ENCODE results near the gene FOXL3. TPM values are rescaled to one million over a fixed set of nuclear protein-coding genes. Genes with fewer than 3 reads are reported as not detected.
A peak's percentile ranks its signal among the peaks of the same experiment; 100 is the strongest.
"Not testable (repeated sequence)": the region's sequence is repeated elsewhere in the genome, so short reads cannot be mapped to it uniquely, and the experiment has no call there.

The FOXL3 gene
- total RNA-seq, result not detected

GRCh38 chr7:289756-290553 is at the start of gene FOXL3:
FOXL3 (plus strand) TSS chr7:290170; CDS start chr7:290170, 0 bp downstream.
- Mint-ChIP-seq H3K9me3 (no peaks in the 10 kb centered on the region), H3K4me1 (no peaks in the 10 kb centered on the region), H3K4me3 (no peak within 1 kb of the TSS), H3K27me3 (peaks cover 37% of the 10 kb centered on the region), H3K27ac (no peak within 1 kb of the TSS), H3K36me3 (no peaks in the 10 kb centered on the region)
- DNase-seq, result no peak

GRCh38 chr7:240887-241421 is 49.0 kb upstream of the FOXL3 start:
- H3K4me1 Mint-ChIP-seq, result no peaks in the 10 kb centered on the region
- no peaks in the 10 kb centered on the region for H3K27me3 Mint-ChIP-seq
- peak; percentile 30 for DNase-seq
- H3K27ac Mint-ChIP-seq, result no peak overlapping the region
- H3K9me3 Mint-ChIP-seq, result no peaks in the 10 kb centered on the region
- H3K36me3 Mint-ChIP-seq, result no peaks in the 10 kb centered on the region
- no peak overlapping the region for H3K4me3 Mint-ChIP-seq

- Mint-ChIP-seq H3K4me1 (no peaks in the 10 kb centered on the region), H3K36me3 (no peaks in the 10 kb centered on the region), H3K4me3 (no peak overlapping the region), H3K27ac (no peak overlapping the region), H3K9me3 (no peaks in the 10 kb centered on the region), H3K27me3 (no peaks in the 10 kb centered on the region)
- no peak for DNase-seq
Observed at GRCh38 chr7:241513-241912, 48.5 kb upstream of the FOXL3 start.

- not testable (repeated sequence) for DNase-seq, H3K4me1 Mint-ChIP-seq, H3K27me3 Mint-ChIP-seq, H3K9me3 Mint-ChIP-seq, H3K27ac Mint-ChIP-seq, H3K4me3 Mint-ChIP-seq, H3K36me3 Mint-ChIP-seq
Observed at GRCh38 chr7:242826-243579, 47.0 kb upstream of the FOXL3 start.

- DNase-seq, H3K36me3 Mint-ChIP-seq, H3K27me3 Mint-ChIP-seq, H3K27ac Mint-ChIP-seq, H3K9me3 Mint-ChIP-seq, H3K4me1 Mint-ChIP-seq, H3K4me3 Mint-ChIP-seq: not testable (repeated sequence)
Observed at GRCh38 chr7:243580-243978, 46.4 kb upstream of the FOXL3 start.

- no peaks in the 10 kb centered on the region for H3K4me1 Mint-ChIP-seq
- no peaks in the 10 kb centered on the region for H3K36me3 Mint-ChIP-seq
- H3K27ac Mint-ChIP-seq, result no peak overlapping the region
- no peaks in the 10 kb centered on the region for H3K27me3 Mint-ChIP-seq
- H3K9me3 Mint-ChIP-seq, result no peaks in the 10 kb centered on the region
- no peak for DNase-seq
- H3K4me3 Mint-ChIP-seq, result no peak overlapping the region
Observed at GRCh38 chr7:244974-245373, 45.0 kb upstream of the FOXL3 start.

GRCh38 chr7:245574-246295 is 44.2 kb upstream of the FOXL3 start:
- H3K4me1 Mint-ChIP-seq, result no peaks in the 10 kb centered on the region
- DNase-seq, result no peak
- H3K27me3 Mint-ChIP-seq, result no peaks in the 10 kb centered on the region
- no peaks in the 10 kb centered on the region for H3K36me3 Mint-ChIP-seq
- H3K4me3 Mint-ChIP-seq, result no peak overlapping the region
- H3K27ac Mint-ChIP-seq, result no peak overlapping the region
- no peaks in the 10 kb centered on the region for H3K9me3 Mint-ChIP-seq

GRCh38 chr7:246451-246850 is 43.5 kb upstream of the FOXL3 start:
- no peaks in the 10 kb centered on the region for H3K9me3 Mint-ChIP-seq
- H3K4me3 Mint-ChIP-seq, result no peak overlapping the region
- H3K36me3 Mint-ChIP-seq, result no peaks in the 10 kb centered on the region
- no peak for DNase-seq
- H3K4me1 Mint-ChIP-seq, result no peaks in the 10 kb centered on the region
- no peak overlapping the region for H3K27ac Mint-ChIP-seq
- no peaks in the 10 kb centered on the region for H3K27me3 Mint-ChIP-seq

GRCh38 chr7:247181-247580 is 42.8 kb upstream of the FOXL3 start:
- no peaks in the 10 kb centered on the region for H3K36me3 Mint-ChIP-seq
- H3K27ac Mint-ChIP-seq, result no peak overlapping the region
- no peak overlapping the region for H3K4me3 Mint-ChIP-seq
- H3K4me1 Mint-ChIP-seq, result no peaks in the 10 kb centered on the region
- no peak for DNase-seq
- no peaks in the 10 kb centered on the region for H3K9me3 Mint-ChIP-seq
- no peaks in the 10 kb centered on the region for H3K27me3 Mint-ChIP-seq

GRCh38 chr7:247636-248035 is 42.3 kb upstream of the FOXL3 start:
- no peak for DNase-seq
- no peaks in the 10 kb centered on the region for H3K4me1 Mint-ChIP-seq
- H3K27me3 Mint-ChIP-seq, result no peaks in the 10 kb centered on the region
- H3K36me3 Mint-ChIP-seq, result no peaks in the 10 kb centered on the region
- H3K4me3 Mint-ChIP-seq, result no peak overlapping the region
- no peaks in the 10 kb centered on the region for H3K9me3 Mint-ChIP-seq
- no peak overlapping the region for H3K27ac Mint-ChIP-seq

GRCh38 chr7:248732-249435 is 41.1 kb upstream of the FOXL3 start:
- Mint-ChIP-seq H3K27me3 (no peaks in the 10 kb centered on the region), H3K4me1 (no peaks in the 10 kb centered on the region), H3K4me3 (no peak overlapping the region), H3K27ac (no peak overlapping the region), H3K36me3 (no peaks in the 10 kb centered on the region), H3K9me3 (no peaks in the 10 kb centered on the region)
- DNase-seq, result no peak

GRCh38 chr7:249989-250388 is 40.0 kb upstream of the FOXL3 start:
- Mint-ChIP-seq H3K9me3 (no peaks in the 10 kb centered on the region), H3K27me3 (no peaks in the 10 kb centered on the region), H3K4me1 (no peaks in the 10 kb centered on the region), H3K4me3 (no peak overlapping the region), H3K36me3 (no peaks in the 10 kb centered on the region), H3K27ac (no peak overlapping the region)
- no peak for DNase-seq

GRCh38 chr7:250523-250922 is 39.4 kb upstream of the FOXL3 start:
- Mint-ChIP-seq H3K9me3 (no peaks in the 10 kb centered on the region), H3K4me3 (no peak overlapping the region), H3K27me3 (no peaks in the 10 kb centered on the region), H3K36me3 (no peaks in the 10 kb centered on the region), H3K4me1 (no peaks in the 10 kb centered on the region), H3K27ac (no peak overlapping the region)
- DNase-seq, result no peak

- Mint-ChIP-seq H3K9me3 (no peaks in the 10 kb centered on the region), H3K4me1 (no peaks in the 10 kb centered on the region), H3K36me3 (no peaks in the 10 kb centered on the region), H3K27me3 (no peaks in the 10 kb centered on the region), H3K27ac (no peak overlapping the region), H3K4me3 (no peak overlapping the region)
- DNase-seq, result no peak
Observed at GRCh38 chr7:251005-251404, 39.0 kb upstream of the FOXL3 start.

All from activated naive CD8-positive, alpha-beta T cell treated with anti-CD3 and anti-CD28 coated beads for 36 hours (primary cell).